ENCODE measurements around the gene SKI.

Gene SKI

DNA sequence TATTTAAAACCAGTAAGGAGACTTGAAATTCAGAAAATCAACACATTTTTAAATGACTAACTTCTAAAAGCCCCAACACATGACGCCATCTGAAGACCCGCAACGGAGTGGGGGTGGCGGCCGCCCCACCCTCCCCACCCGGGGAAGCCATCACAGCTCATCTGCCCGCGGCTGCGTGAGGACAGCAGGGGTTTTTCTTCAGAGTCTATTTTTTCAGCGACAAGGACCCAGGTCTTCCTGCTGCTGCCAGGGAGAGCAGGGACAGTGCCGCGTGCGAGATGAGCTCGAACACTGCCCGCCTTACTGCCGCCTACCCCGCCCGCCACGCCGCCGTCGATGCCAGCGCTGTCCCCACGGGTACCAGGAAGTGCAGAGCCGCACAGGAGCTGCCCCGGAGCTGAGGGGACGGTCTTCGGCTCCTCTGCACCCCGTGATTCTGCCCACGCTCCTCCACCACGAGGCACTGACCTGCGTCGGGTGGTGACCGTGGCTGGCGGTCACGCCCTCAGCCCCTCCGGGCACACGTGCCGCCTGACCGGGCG is 79.0 kb downstream of the SKI start:
- DNase-seq (no peak), ATAC-seq (ENCODE audit: insufficient read depth, low read depth) (no peak)
- H3K4me3 ChIP-seq (ENCODE audit: low read depth in 1 of 2, low read length in 2 of 2) = no peak overlapping the region
- 0 out of 2 replicates have a peak, but pooled peaks cover 2% of the 10 kb centered on the region for H3K4me1 ChIP-seq (ENCODE audit: insufficient read depth, low read length)
- TF ChIP-seq CTCF (IDR thresholded peaks at IDR 0.05; ENCODE audit: borderline replicate concordance, extremely low read depth, low read length, poor library complexity, severe bottlenecking) = no peak
- TF ChIP-seq EZH2 (IDR thresholded peaks at IDR 0.05; ENCODE audit: borderline replicate concordance, low read depth, low read length, severe bottlenecking) = no peak
- H3K79me2 ChIP-seq (ENCODE audit: insufficient read depth, low read length) = peaks cover 7% of the 10 kb centered on the region
- no peak overlapping the region for H3K9ac ChIP-seq (ENCODE audit: low read depth, low read length)
- no peak overlapping the region for H2AFZ ChIP-seq (ENCODE audit: low read depth, low read length)
- no peak overlapping the region for H3K27ac ChIP-seq (ENCODE audit: low read length)
- no peaks in the 10 kb centered on the region for H3K9me3 ChIP-seq (ENCODE audit: insufficient read depth, low read length, severe bottlenecking)
- H3K4me2 ChIP-seq (ENCODE audit: insufficient read depth, low read length) = no peak overlapping the region
- H4K20me1 ChIP-seq (ENCODE audit: insufficient read depth, low read length) = peaks cover 55% of the 10 kb centered on the region
- H3K36me3 ChIP-seq (ENCODE audit: insufficient read depth, low read length) = peaks cover 59% of the 10 kb centered on the region
- H3K27me3 ChIP-seq (ENCODE audit: insufficient read depth, low read length, poor library complexity) = no peaks in the 10 kb centered on the region

DNA sequence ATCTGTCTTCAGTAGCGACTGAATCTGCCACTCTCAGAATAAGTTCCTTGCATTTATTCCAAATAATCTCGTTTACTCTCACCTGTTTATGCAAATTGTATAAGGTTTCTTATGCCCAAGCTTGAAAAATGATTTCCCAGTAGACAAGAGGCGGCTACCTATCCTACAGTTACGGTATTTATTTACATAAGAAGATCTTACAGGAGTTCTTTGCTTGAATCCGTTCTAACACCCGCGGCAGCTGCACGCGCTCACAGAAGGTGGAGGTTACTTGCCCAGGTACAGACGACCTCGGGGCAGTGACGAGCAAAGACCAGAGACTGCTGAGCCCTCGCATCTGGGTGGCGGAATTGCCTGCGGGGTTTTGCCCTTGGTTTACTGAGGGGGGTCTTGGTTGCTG is 79.9 kb downstream of the SKI start:
- H3K4me1 ChIP-seq (ENCODE audit: insufficient read depth, low read length) = no peaks in the 10 kb centered on the region
- H3K27ac ChIP-seq (ENCODE audit: low read length) = no peak overlapping the region
- no peak overlapping the region for H2AFZ ChIP-seq (ENCODE audit: low read depth, low read length)
- no peaks in the 10 kb centered on the region for H3K9me3 ChIP-seq (ENCODE audit: insufficient read depth, low read length, severe bottlenecking)
- H3K4me2 ChIP-seq (ENCODE audit: insufficient read depth, low read length) = no peak overlapping the region
- H3K27me3 ChIP-seq (ENCODE audit: insufficient read depth, low read length, poor library complexity) = no peaks in the 10 kb centered on the region
- H3K4me3 ChIP-seq (ENCODE audit: low read depth in 1 of 2, low read length in 2 of 2) = no peak overlapping the region
- ATAC-seq (ENCODE audit: insufficient read depth, low read depth) = no peak
- no peak for DNase-seq
- no peak overlapping the region for H3K9ac ChIP-seq (ENCODE audit: low read depth, low read length)
- H3K79me2 ChIP-seq (ENCODE audit: insufficient read depth, low read length) = no peaks in the 10 kb centered on the region
- peaks cover 46% of the 10 kb centered on the region for H4K20me1 ChIP-seq (ENCODE audit: insufficient read depth, low read length)
- TF ChIP-seq EZH2 (IDR thresholded peaks at IDR 0.05; ENCODE audit: borderline replicate concordance, low read depth, low read length, severe bottlenecking) (no peak), CTCF (IDR thresholded peaks at IDR 0.05; ENCODE audit: borderline replicate concordance, extremely low read depth, low read length, poor library complexity, severe bottlenecking) (no peak)
- H3K36me3 ChIP-seq (ENCODE audit: insufficient read depth, low read length) = peaks cover 59% of the 10 kb centered on the region

GRCh38 chr1:2308844-2309243 is 80.7 kb downstream of the SKI start:
- DNase-seq = no peak
- H4K20me1 ChIP-seq (ENCODE audit: insufficient read depth, low read length) = peaks cover 38% of the 10 kb centered on the region
- H3K4me3 ChIP-seq (ENCODE audit: low read depth in 1 of 2, low read length in 2 of 2) = no peak overlapping the region
- ATAC-seq (ENCODE audit: insufficient read depth, low read depth) = no peak
- peaks cover 51% of the 10 kb centered on the region for H3K36me3 ChIP-seq (ENCODE audit: insufficient read depth, low read length)
- no peak overlapping the region for H3K27ac ChIP-seq (ENCODE audit: low read length)
- no peaks in the 10 kb centered on the region for H3K79me2 ChIP-seq (ENCODE audit: insufficient read depth, low read length)
- TF ChIP-seq CTCF (IDR thresholded peaks at IDR 0.05; ENCODE audit: borderline replicate concordance, extremely low read depth, low read length, poor library complexity, severe bottlenecking) (no peak), EZH2 (IDR thresholded peaks at IDR 0.05; ENCODE audit: borderline replicate concordance, low read depth, low read length, severe bottlenecking) (no peak)
- H3K27me3 ChIP-seq (ENCODE audit: insufficient read depth, low read length, poor library complexity) = no peaks in the 10 kb centered on the region
- no peak overlapping the region for H2AFZ ChIP-seq (ENCODE audit: low read depth, low read length)
- no peak overlapping the region for H3K9ac ChIP-seq (ENCODE audit: low read depth, low read length)
- H3K4me2 ChIP-seq (ENCODE audit: insufficient read depth, low read length) = no peak overlapping the region
- H3K9me3 ChIP-seq (ENCODE audit: insufficient read depth, low read length, severe bottlenecking) = no peaks in the 10 kb centered on the region
- no peaks in the 10 kb centered on the region for H3K4me1 ChIP-seq (ENCODE audit: insufficient read depth, low read length)
